Lower leg skin (tissue), 3 donors: ENCODE results near the gene SLC6A1.

Experiments used
- POLR2A ChIP-seq, 2 donors: fragments of 450-650 bp; IDR thresholded peaks; one replicate each; pipeline ENCODE4 v1.6.1; 2016 to 2017; ENCODE audit warnings: antibody characterized with exemption in 2 of 2, mild to moderate bottlenecking in 1 of 2, moderate library complexity in 1 of 2
- TF ChIP-seq, protein P1 (sequence below), 3 donors: fragments of 450-650 bp; IDR thresholded peaks; one replicate each; pipeline ENCODE4 v1.5.1; 2016; ENCODE audit warnings: antibody characterized with exemption in 3 of 3, mild to moderate bottlenecking in 3 of 3, moderate library complexity in 2 of 3

DNA sequence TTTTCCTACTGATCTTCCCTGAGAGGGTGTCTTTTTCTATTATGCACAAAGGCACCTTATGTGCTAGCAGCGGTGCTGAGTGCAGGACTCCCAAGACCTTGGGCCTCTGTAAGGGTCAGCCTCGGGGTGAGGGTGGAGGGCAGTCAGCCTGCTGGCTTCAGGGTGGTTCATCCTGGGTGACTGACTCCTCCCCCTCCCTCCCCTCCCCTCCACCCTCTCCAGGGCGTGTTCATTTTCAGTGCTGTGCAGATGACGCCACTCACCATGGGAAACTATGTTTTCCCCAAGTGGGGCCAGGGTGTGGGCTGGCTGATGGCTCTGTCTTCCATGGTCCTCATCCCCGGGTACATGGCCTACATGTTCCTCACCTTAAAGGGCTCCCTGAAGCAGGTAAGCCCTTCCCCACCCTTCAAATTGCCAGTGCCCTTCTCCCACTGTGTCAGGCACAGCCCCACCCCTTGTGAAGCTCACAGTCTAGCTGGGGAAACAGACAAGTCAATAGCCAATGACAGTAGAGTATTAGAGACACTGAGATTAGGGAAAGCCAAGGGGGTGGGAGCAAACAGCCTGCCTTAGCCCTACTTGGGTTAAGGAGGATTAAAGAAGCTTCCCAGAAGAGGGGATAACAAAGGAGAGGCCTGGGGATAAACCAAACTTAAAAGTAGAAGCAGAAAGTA, 41.9 kb downstream of the SLC6A1 start:
- TF ChIP-seq POLR2A (IDR thresholded peaks at IDR 0.05): no peak
- TF ChIP-seq, protein P1, sequence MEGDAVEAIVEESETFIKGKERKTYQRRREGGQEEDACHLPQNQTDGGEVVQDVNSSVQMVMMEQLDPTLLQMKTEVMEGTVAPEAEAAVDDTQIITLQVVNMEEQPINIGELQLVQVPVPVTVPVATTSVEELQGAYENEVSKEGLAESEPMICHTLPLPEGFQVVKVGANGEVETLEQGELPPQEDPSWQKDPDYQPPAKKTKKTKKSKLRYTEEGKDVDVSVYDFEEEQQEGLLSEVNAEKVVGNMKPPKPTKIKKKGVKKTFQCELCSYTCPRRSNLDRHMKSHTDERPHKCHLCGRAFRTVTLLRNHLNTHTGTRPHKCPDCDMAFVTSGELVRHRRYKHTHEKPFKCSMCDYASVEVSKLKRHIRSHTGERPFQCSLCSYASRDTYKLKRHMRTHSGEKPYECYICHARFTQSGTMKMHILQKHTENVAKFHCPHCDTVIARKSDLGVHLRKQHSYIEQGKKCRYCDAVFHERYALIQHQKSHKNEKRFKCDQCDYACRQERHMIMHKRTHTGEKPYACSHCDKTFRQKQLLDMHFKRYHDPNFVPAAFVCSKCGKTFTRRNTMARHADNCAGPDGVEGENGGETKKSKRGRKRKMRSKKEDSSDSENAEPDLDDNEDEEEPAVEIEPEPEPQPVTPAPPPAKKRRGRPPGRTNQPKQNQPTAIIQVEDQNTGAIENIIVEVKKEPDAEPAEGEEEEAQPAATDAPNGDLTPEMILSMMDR (IDR thresholded peaks at IDR 0.05): no peak
